ENCODE results near the gene FASTKD3. TPM values are rescaled to one million over a fixed set of nuclear protein-coding genes. Genes with fewer than 3 reads are reported as not detected.

Gene FASTKD3
- total and polyA plus RNA-seq, 3 experiments from 2014 or later = 12.3 to 21.3 (median 20.4) TPM

GRCh38 chr5:7876867-7877266, 8.0 kb upstream of the FASTKD3 start:
- peaks cover 25% of the 10 kb centered on the region for H3K4me1 ChIP-seq (ENCODE audit: insufficient read depth, low read length)
- no peak overlapping the region for H3K27ac ChIP-seq (ENCODE audit: low read depth, low read length)
- H3K36me3 ChIP-seq (ENCODE audit: insufficient read depth, low read length) = peaks cover 48% of the 10 kb centered on the region
- peaks cover 8 to 75% (median 39%) of the 10 kb centered on the region in 3 donors for H3K36me3 Mint-ChIP-seq
- no peaks in the 10 kb centered on the region for H3K27me3 Mint-ChIP-seq
- no peaks in the 10 kb centered on the region for H3K27me3 ChIP-seq (ENCODE audit: insufficient read depth, low read length, poor library complexity, severe bottlenecking)
- DNase-seq = no peak
- no peak overlapping the region for H3K4me3 ChIP-seq (ENCODE audit: low read length)
- ChIA-PET POLR2A (interaction anchor here (0.6 kb wide), 1 partner anchor 20 kb away, joined by 3 read pairs; no protein-coding TSS in a partner anchor), CTCF (interaction anchor here (1.3 kb wide), 1 partner anchor 8 kb away, joined by 3 read pairs; no protein-coding TSS in a partner anchor)
- peaks cover 66 to 95% (median 88%) of the 10 kb centered on the region in 3 donors for H3K4me1 Mint-ChIP-seq
- H3K4me3 Mint-ChIP-seq = no peak overlapping the region
- no peaks in the 10 kb centered on the region for H3K9me3 Mint-ChIP-seq
- no peaks in the 10 kb centered on the region for H3K9me3 ChIP-seq (ENCODE audit: low read length)
- peak overlapping the region in 5 of 8 donors; percentile 11 to 65 (median 13) for H3K27ac Mint-ChIP-seq

GRCh38 chr5:7875151-7875550, 6.3 kb upstream of the FASTKD3 start:
- peaks cover 71 to 96% (median 89%) of the 10 kb centered on the region in 3 donors for H3K4me1 Mint-ChIP-seq
- H3K4me1 ChIP-seq (ENCODE audit: insufficient read depth, low read length) = peaks cover 42% of the 10 kb centered on the region
- POLR2A ChIA-PET = no interaction called here
- H3K4me3 Mint-ChIP-seq = no peak overlapping the region
- no peaks in the 10 kb centered on the region for H3K27me3 Mint-ChIP-seq
- CTCF ChIA-PET = interaction anchor here (0.8 kb wide), 1 partner anchor 12 kb away, joined by 4 read pairs; no protein-coding TSS in a partner anchor
- H3K4me3 ChIP-seq (ENCODE audit: low read length) = no peak overlapping the region
- H3K36me3 ChIP-seq (ENCODE audit: insufficient read depth, low read length) = peaks cover 42% of the 10 kb centered on the region
- no peaks in the 10 kb centered on the region for H3K9me3 Mint-ChIP-seq
- no peak overlapping the region for H3K27ac Mint-ChIP-seq
- H3K36me3 Mint-ChIP-seq = peaks cover 8 to 58% (median 31%) of the 10 kb centered on the region in 3 donors
- H3K9me3 ChIP-seq (ENCODE audit: low read length) = no peaks in the 10 kb centered on the region
- H3K27ac ChIP-seq (ENCODE audit: low read depth, low read length) = no peak overlapping the region
- DNase-seq = no peak
- H3K27me3 ChIP-seq (ENCODE audit: insufficient read depth, low read length, poor library complexity, severe bottlenecking) = no peaks in the 10 kb centered on the region

- Histone ChIP-seq H3K4me3 (ENCODE audit: low read length) (no peak overlapping the region), H3K36me3 (ENCODE audit: insufficient read depth, low read length) (peaks cover 36% of the 10 kb centered on the region), H3K27ac (ENCODE audit: low read depth, low read length) (no peak overlapping the region), H3K4me1 (ENCODE audit: insufficient read depth, low read length) (peaks cover 46% of the 10 kb centered on the region), H3K9me3 (ENCODE audit: low read length) (no peaks in the 10 kb centered on the region), H3K27me3 (ENCODE audit: insufficient read depth, low read length, poor library complexity, severe bottlenecking) (no peaks in the 10 kb centered on the region)
- Mint-ChIP-seq H3K36me3 (peaks cover 8 to 56% (median 31%) of the 10 kb centered on the region in 3 donors), H3K27ac (peak overlapping the region in 2 of 8 donors; percentile 11 to 92), H3K4me3 (no peak overlapping the region), H3K9me3 (no peaks in the 10 kb centered on the region), H3K4me1 (peaks cover 75 to 96% (median 94%) of the 10 kb centered on the region in 3 donors), H3K27me3 (no peaks in the 10 kb centered on the region)
- DNase-seq = no peak
- POLR2A ChIA-PET = no interaction called here
- CTCF ChIA-PET = interaction anchor here (0.8 kb wide), 1 partner anchor 12 kb away, joined by 4 read pairs; no protein-coding TSS in a partner anchor
Observed at GRCh38 chr5:7874639-7875038, 5.8 kb upstream of the FASTKD3 start.

- Histone ChIP-seq H3K4me1 (ENCODE audit: insufficient read depth, low read length) (peaks cover 46% of the 10 kb centered on the region), H3K4me3 (ENCODE audit: low read length) (peak overlapping the region; percentile 42), H3K27ac (ENCODE audit: low read depth, low read length) (peak overlapping the region; percentile 41), H3K9me3 (ENCODE audit: low read length) (no peaks in the 10 kb centered on the region), H3K36me3 (ENCODE audit: insufficient read depth, low read length) (peaks cover 25% of the 10 kb centered on the region), H3K27me3 (ENCODE audit: insufficient read depth, low read length, poor library complexity, severe bottlenecking) (no peaks in the 10 kb centered on the region)
- no peaks in the 10 kb centered on the region for H3K9me3 Mint-ChIP-seq
- peaks cover 0 to 3% of the 10 kb centered on the region in 2 donors for H3K27me3 Mint-ChIP-seq
- DNase-seq = peak in 2 of 5 donors; percentile 18 to 34
- ChIA-PET POLR2A (interaction anchor here (1.3 kb wide), 1 partner anchor 9 kb away, joined by 3 read pairs; no protein-coding TSS in a partner anchor), CTCF (interaction anchor here (1.0 to 2.1 kb wide), 2 partner anchors 13 to 17 kb away, joined by 3 to 10 read pairs; no protein-coding TSS in a partner anchor)
- peak overlapping the region; percentile 72 to 82 (median 77) for H3K4me3 Mint-ChIP-seq
- peaks cover 73 to 90% (median 89%) of the 10 kb centered on the region in 3 donors for H3K4me1 Mint-ChIP-seq
- peaks cover 8 to 52% (median 22%) of the 10 kb centered on the region in 3 donors for H3K36me3 Mint-ChIP-seq
- peak overlapping the region; percentile 86 to 97 (median 92) for H3K27ac Mint-ChIP-seq
Observed at GRCh38 chr5:7873216-7873615, 4.4 kb upstream of the FASTKD3 start.

GRCh38 chr5:7872517-7873130, 3.8 kb upstream of the FASTKD3 start:
- peaks cover 8 to 47% (median 17%) of the 10 kb centered on the region in 3 donors for H3K36me3 Mint-ChIP-seq
- peaks cover 52% of the 10 kb centered on the region for H3K4me1 ChIP-seq (ENCODE audit: insufficient read depth, low read length)
- CTCF ChIA-PET = interaction anchor here (0.9 to 2.1 kb wide), 3 partner anchors 14 to 26 kb away, joined by 3 to 10 read pairs (median 3); no protein-coding TSS in a partner anchor

GRCh38 chr5:7871653-7872052, 2.8 kb upstream of the FASTKD3 start:
- no peak for DNase-seq
- Mint-ChIP-seq H3K4me3 (peak overlapping the region; percentile 72 to 96 (median 92)), H3K36me3 (peaks cover 8 to 46% (median 13%) of the 10 kb centered on the region in 3 donors), H3K27me3 (peaks cover 0 to 3% of the 10 kb centered on the region in 2 donors), H3K27ac (peak overlapping the region; percentile 81 to 95 (median 86)), H3K4me1 (peaks cover 75 to 90% (median 90%) of the 10 kb centered on the region in 3 donors), H3K9me3 (no peaks in the 10 kb centered on the region)
- peaks cover 57% of the 10 kb centered on the region for H3K4me1 ChIP-seq (ENCODE audit: insufficient read depth, low read length)
- H3K36me3 ChIP-seq (ENCODE audit: insufficient read depth, low read length) = peaks cover 15% of the 10 kb centered on the region
- no peak overlapping the region for H3K27ac ChIP-seq (ENCODE audit: low read depth, low read length)
- no peaks in the 10 kb centered on the region for H3K9me3 ChIP-seq (ENCODE audit: low read length)
- no peak overlapping the region for H3K4me3 ChIP-seq (ENCODE audit: low read length)
- no peaks in the 10 kb centered on the region for H3K27me3 ChIP-seq (ENCODE audit: insufficient read depth, low read length, poor library complexity, severe bottlenecking)
- POLR2A ChIA-PET = interaction anchor here (1.3 kb wide), 1 partner anchor 21 kb away, joined by 4 read pairs; the partner anchor contains the start of gene CFAP90
- CTCF ChIA-PET = interaction anchor here (0.9 to 2.1 kb wide), 3 partner anchors 11 to 27 kb away, joined by 3 to 10 read pairs (median 3); no protein-coding TSS in a partner anchor

More at GRCh38 chr5:7872517-7873130, 3.8 kb upstream of the FASTKD3 start:
- peak overlapping the region; percentile 42 for H3K4me3 ChIP-seq (ENCODE audit: low read length)
- DNase-seq = no peak
- no peaks in the 10 kb centered on the region for H3K9me3 ChIP-seq (ENCODE audit: low read length)
- POLR2A ChIA-PET = interaction anchor here (1.3 kb wide), 2 partner anchors 9 to 22 kb away, joined by 3 to 4 read pairs; partner anchors contain the start of gene CFAP90
- peak overlapping the region; percentile 41 for H3K27ac ChIP-seq (ENCODE audit: low read depth, low read length)
- no peaks in the 10 kb centered on the region for H3K27me3 ChIP-seq (ENCODE audit: insufficient read depth, low read length, poor library complexity, severe bottlenecking)
- Mint-ChIP-seq H3K4me3 (peak overlapping the region; percentile 72 to 82 (median 77)), H3K9me3 (no peaks in the 10 kb centered on the region), H3K4me1 (peaks cover 72 to 90% (median 89%) of the 10 kb centered on the region in 3 donors), H3K27me3 (peaks cover 0 to 3% of the 10 kb centered on the region in 2 donors), H3K27ac (peak overlapping the region; percentile 86 to 97 (median 92))
- peaks cover 20% of the 10 kb centered on the region for H3K36me3 ChIP-seq (ENCODE audit: insufficient read depth, low read length)

GRCh38 chr5:7869474-7870136, 774 bp upstream of the FASTKD3 start:
- peak overlapping the region; percentile 86 to 93 (median 91) for H3K27ac Mint-ChIP-seq
- Histone ChIP-seq H3K36me3 (ENCODE audit: insufficient read depth, low read length) (no peaks in the 10 kb centered on the region), H3K27me3 (ENCODE audit: insufficient read depth, low read length, poor library complexity, severe bottlenecking) (no peaks in the 10 kb centered on the region), H3K9me3 (ENCODE audit: low read length) (no peaks in the 10 kb centered on the region), H3K4me3 (ENCODE audit: low read length) (peak overlapping the region; percentile 71), H3K27ac (ENCODE audit: low read depth, low read length) (peak overlapping the region; percentile 66), H3K4me1 (ENCODE audit: insufficient read depth, low read length) (peaks cover 57% of the 10 kb centered on the region)
- DNase-seq = peak in 4 of 5 donors; percentile 14 to 46 (median 17)
- POLR2A ChIA-PET = interaction anchor here (0.9 to 1.4 kb wide), 2 partner anchors 11 to 18 kb away, joined by 3 read pairs; no protein-coding TSS in a partner anchor
- peaks cover 0 to 3% of the 10 kb centered on the region in 2 donors for H3K27me3 Mint-ChIP-seq
- no peaks in the 10 kb centered on the region for H3K9me3 Mint-ChIP-seq
- peaks cover 76 to 90% (median 87%) of the 10 kb centered on the region in 3 donors for H3K4me1 Mint-ChIP-seq
- CTCF ChIA-PET = interaction anchor here (1.1 to 2.4 kb wide), 6 partner anchors 9 to 23 kb away, joined by 3 to 9 read pairs (median 6); no protein-coding TSS in a partner anchor
- H3K36me3 Mint-ChIP-seq = peaks cover 2 to 43% (median 11%) of the 10 kb centered on the region in 3 donors
- peak overlapping the region; percentile 92 to 98 (median 95) for H3K4me3 Mint-ChIP-seq
